MCF 10A (cell line): ENCODE data around the gene EVA1A. TPM values are rescaled to one million over a fixed set of nuclear protein-coding genes. Genes with fewer than 3 reads are reported as not detected.

Source experiments
- BruUV-seq: library from RNA; stranded (reverse); fragments of 400-500 nt; replicated peaks from 2 replicates; lab custom pipeline; 2021; lab: Mats Ljungman, UMichigan
- CTCF ChIA-PET: fragments of 300-600 bp; sonication (Branson Sonifier 250); formaldehyde crosslinking; extraction: SDS; loops from one replicate; lab custom pipeline; 2021; ENCODE audit warnings: antibody characterized with exemption, inconsistent platforms; lab: Yijun Ruan, JAX
- POLR2A ChIA-PET: fragments of 300-600, 350-650 bp; sonication (Branson Sonifier 250); formaldehyde crosslinking; extraction: SDS; loops from one replicate; lab custom pipeline; 2020; ENCODE audit warnings: antibody characterized with exemption, inconsistent platforms; lab: Yijun Ruan, JAX
- DNase-seq: peaks from one replicate; pipeline ENCODE4 v3.0.0-alpha.2; 2018; ENCODE audit not compliant: unreplicated experiment
- H3K27ac Mint-ChIP-seq: one replicate; pipeline ENCODE4 v1.8.0; 2022; ENCODE audit warnings: mild to moderate bottlenecking, low read depth, mixed read lengths; ENCODE audit not compliant: unreplicated experiment
- H3K27me3 Mint-ChIP-seq: one replicate; pipeline ENCODE4 v1.8.0; 2022; ENCODE audit warnings: mixed read lengths; ENCODE audit not compliant: insufficient read depth, unreplicated experiment
- H3K36me3 Mint-ChIP-seq: one replicate; pipeline ENCODE4 v1.8.0; 2022; ENCODE audit warnings: mild to moderate bottlenecking, moderate library complexity, mixed read lengths; ENCODE audit not compliant: insufficient read depth, unreplicated experiment
- H3K4me1 Mint-ChIP-seq: one replicate; pipeline ENCODE4 v1.8.0; 2022; ENCODE audit warnings: mixed read lengths; ENCODE audit not compliant: insufficient read depth, unreplicated experiment
- H3K4me3 Mint-ChIP-seq: one replicate; pipeline ENCODE4 v1.8.0; 2022; ENCODE audit warnings: mild to moderate bottlenecking, moderate library complexity, mixed read lengths; ENCODE audit not compliant: unreplicated experiment
- H3K9me3 Mint-ChIP-seq: one replicate; pipeline ENCODE4 v1.8.0; 2022; ENCODE audit warnings: mixed read lengths; ENCODE audit not compliant: unreplicated experiment
- intact Hi-C: fragments of 100-400 bp; cut with micrococcal nuclease; formaldehyde crosslinking; loops from 2 replicates; pipeline ENCODE4 v1.14.1; 2022
- total RNA-seq: library from RNA; stranded (reverse); gene quantifications from 2 replicates; pipeline ENCODE4 v1.2.3, GENCODE V29; 2022
- TF ChIP-seq, protein P1 (sequence below): fragments of 200-600 bp; IDR thresholded peaks from one replicate; pipeline ENCODE4 v1.8.0; 2022; ENCODE audit warnings: antibody characterized with exemption, mild to moderate bottlenecking; ENCODE audit not compliant: unreplicated experiment

The EVA1A gene
- total RNA-seq, 1 experiment from 2014 or later: 14.4 TPM

DNA sequence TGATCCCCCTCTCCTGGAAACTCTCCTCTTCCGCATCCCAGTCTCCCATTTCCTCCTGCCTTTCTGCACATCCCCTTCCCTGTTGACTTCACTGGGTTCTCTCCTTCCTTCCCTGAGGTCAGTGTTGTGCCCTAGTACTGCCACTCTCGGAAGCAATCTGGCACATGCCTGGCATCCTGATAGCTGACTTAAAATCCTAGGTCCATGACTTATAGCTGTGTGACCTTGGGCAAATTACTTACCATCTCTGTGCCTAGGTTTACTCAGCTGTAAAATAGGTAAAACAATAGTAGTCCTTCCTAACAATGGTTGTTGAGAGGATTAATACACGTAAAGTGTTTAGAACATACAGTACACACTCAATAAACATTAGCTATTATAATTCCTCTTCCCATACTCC is 9.3 kb downstream of the EVA1A start:
- no TSS peak for BruUV-seq
- CTCF ChIA-PET: interaction anchor here (0.7 to 2.2 kb wide), 8 partner anchors 8 to 95 kb away, joined by 3 to 10 read pairs (median 6); partner anchors contain the start of gene MRPL19

DNA sequence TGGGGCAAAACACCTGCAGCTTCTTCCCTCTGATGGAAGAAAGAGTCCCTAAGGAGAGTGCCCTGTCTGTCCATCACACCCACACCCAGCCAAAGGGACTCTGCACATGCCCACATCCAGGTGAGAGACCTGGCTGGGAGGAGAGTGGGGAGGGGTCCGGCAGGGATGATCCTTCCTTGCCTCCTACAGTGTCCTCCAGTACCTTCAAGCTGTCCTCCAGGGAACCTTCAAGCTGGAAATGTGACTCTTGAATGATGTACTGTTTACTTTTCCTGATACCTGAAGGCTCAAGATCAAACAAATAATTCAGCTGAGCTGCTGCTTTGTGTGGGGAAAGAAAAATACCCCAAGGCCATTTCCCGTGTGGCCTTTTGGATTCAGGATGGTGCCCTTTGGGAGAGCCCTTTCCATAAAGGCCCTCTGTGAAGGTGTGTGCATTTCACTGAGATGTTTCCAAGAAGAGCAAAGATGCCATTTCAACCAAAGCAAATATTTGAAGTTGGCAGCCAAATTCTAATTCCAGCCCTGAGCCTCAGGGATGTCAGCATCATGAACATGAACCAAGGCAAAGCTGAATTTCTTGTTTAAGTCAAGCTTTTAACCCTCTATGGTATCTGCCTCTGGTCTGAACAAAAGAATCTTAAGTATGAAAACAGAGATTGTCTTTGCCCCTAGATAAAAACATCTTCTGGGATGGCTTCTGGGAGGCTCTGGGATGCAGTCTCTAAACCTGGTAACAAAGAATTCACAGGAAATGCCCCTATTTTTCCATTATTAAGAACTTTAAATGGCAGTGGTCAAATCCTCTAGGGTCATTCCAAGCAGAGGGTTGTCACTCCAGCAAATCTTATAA is 11.1 kb downstream of the EVA1A start:
- POLR2A ChIA-PET: no interaction called here
- no peak for DNase-seq
- Mint-ChIP-seq H3K27me3 (no peaks in the 10 kb centered on the region), H3K4me1 (peaks cover 13% of the 10 kb centered on the region), H3K4me3 (no peak overlapping the region), H3K27ac (no peak overlapping the region), H3K36me3 (no peaks in the 10 kb centered on the region), H3K9me3 (no peaks in the 10 kb centered on the region)
- no TSS peak for BruUV-seq
- CTCF ChIA-PET: interaction anchor here (0.6 to 4.9 kb wide), 3 partner anchors 11 to 60 kb away, joined by 3 to 23 read pairs (median 3); no protein-coding TSS in a partner anchor
- TF ChIP-seq, protein P1, sequence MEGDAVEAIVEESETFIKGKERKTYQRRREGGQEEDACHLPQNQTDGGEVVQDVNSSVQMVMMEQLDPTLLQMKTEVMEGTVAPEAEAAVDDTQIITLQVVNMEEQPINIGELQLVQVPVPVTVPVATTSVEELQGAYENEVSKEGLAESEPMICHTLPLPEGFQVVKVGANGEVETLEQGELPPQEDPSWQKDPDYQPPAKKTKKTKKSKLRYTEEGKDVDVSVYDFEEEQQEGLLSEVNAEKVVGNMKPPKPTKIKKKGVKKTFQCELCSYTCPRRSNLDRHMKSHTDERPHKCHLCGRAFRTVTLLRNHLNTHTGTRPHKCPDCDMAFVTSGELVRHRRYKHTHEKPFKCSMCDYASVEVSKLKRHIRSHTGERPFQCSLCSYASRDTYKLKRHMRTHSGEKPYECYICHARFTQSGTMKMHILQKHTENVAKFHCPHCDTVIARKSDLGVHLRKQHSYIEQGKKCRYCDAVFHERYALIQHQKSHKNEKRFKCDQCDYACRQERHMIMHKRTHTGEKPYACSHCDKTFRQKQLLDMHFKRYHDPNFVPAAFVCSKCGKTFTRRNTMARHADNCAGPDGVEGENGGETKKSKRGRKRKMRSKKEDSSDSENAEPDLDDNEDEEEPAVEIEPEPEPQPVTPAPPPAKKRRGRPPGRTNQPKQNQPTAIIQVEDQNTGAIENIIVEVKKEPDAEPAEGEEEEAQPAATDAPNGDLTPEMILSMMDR: no peak
- intact Hi-C loops: no loop called here

More for the DNA sequence above, 9.3 kb downstream of the EVA1A start:
- TF ChIP-seq, protein P1: no peak
- no peak for DNase-seq
- H3K27me3 Mint-ChIP-seq: no peaks in the 10 kb centered on the region
- H3K4me3 Mint-ChIP-seq: no peak overlapping the region
- H3K36me3 Mint-ChIP-seq: no peaks in the 10 kb centered on the region
- no peaks in the 10 kb centered on the region for H3K9me3 Mint-ChIP-seq
- POLR2A ChIA-PET: no interaction called here
- intact Hi-C loops: no loop called here
- H3K27ac Mint-ChIP-seq: no peak overlapping the region
- H3K4me1 Mint-ChIP-seq: peaks cover 13% of the 10 kb centered on the region

DNA sequence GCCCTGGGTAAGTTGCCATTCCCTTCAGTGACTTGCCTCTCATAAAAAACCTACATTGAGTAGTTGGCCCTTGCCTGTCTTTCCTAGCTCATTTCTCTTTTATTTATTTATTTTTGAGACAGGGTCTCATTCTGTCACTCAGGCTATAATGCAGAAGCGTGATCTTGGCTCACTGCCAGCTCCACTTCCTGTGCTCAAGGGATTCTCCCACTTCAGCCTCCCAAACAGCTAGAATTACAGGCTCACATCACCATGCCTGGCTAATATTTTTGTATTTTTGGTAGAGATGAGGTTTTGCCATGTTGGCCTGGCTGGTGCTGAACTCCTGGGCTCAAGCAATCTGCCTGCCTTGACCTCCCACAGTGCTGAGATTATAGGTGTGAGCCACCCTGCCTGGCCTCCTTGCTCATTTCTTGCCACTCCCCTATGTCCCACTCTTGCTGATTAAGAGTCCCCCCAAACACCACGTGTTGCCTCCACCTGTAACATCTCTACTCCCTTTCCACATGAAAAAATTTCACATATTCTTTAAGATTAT is 12.6 kb downstream of the EVA1A start:
- peak; percentile 20 for DNase-seq
- Mint-ChIP-seq H3K36me3 (no peaks in the 10 kb centered on the region), H3K4me3 (no peak overlapping the region), H3K4me1 (peaks cover 13% of the 10 kb centered on the region), H3K9me3 (no peaks in the 10 kb centered on the region), H3K27ac (peak overlapping the region; percentile 70), H3K27me3 (no peaks in the 10 kb centered on the region)
- POLR2A ChIA-PET: interaction anchor here (1.4 kb wide), 1 partner anchor 20 kb away, joined by 4 read pairs; no protein-coding TSS in a partner anchor
- TF ChIP-seq, protein P1: no peak
- no TSS peak for BruUV-seq
- CTCF ChIA-PET: interaction anchor here (0.7 to 4.9 kb wide), 5 partner anchors 8 to 163 kb away, joined by 3 to 23 read pairs (median 3); no protein-coding TSS in a partner anchor
- intact Hi-C loops: no loop called here
